SK-N-SH treated with all-trans-retinoic acid at 6 μM for 48 hours (cell line): ENCODE measurements around the gene LRBA.

ENCODE experiments used
- ATAC-seq: fragments of 200-7000 bp; cut with Tn5 transposase; 3 replicates; pipeline ENCODE4 v1.9.1; 2020; ENCODE audit warnings: mild to moderate bottlenecking, moderate library complexity
- ARNTL ChIP-seq: fragments of 450-650 bp; formaldehyde crosslinking; IDR thresholded peaks from 2 replicates; pipeline ENCODE4 v1.5.0; 2020; ENCODE audit warnings: low read depth, mild to moderate bottlenecking, moderate library complexity, borderline replicate concordance
- BACH2 ChIP-seq: fragments of 250-450 bp; sonication (Bioruptor Pico); IDR thresholded peaks from 2 replicates; pipeline ENCODE4 v1.9.0; 2021; ENCODE audit warnings: mild to moderate bottlenecking, borderline replicate concordance
- CSDC2 ChIP-seq: fragments of 250-450 bp; sonication (Bioruptor Pico); IDR thresholded peaks from 2 replicates; pipeline ENCODE4 v1.5.0; 2020; ENCODE audit warnings: mild to moderate bottlenecking, moderate library complexity
- ESRRG ChIP-seq: fragments of 250-450 bp; sonication (Bioruptor Pico); IDR thresholded peaks from 2 replicates; pipeline ENCODE4 v1.6.1; 2021; ENCODE audit warnings: mild to moderate bottlenecking
- GLIS3 ChIP-seq: fragments of 250-450 bp; sonication (Bioruptor Pico); IDR thresholded peaks from 2 replicates; pipeline ENCODE4 v1.5.0; 2020; ENCODE audit warnings: mild to moderate bottlenecking, moderate library complexity
- ISL1 ChIP-seq: fragments of 250-450 bp; sonication (Bioruptor Pico); IDR thresholded peaks from 2 replicates; pipeline ENCODE4 v2.1.2; 2022; ENCODE audit warnings: mild to moderate bottlenecking, moderate library complexity
- PPARA ChIP-seq: fragments of 250-450 bp; sonication (Bioruptor Pico); IDR thresholded peaks from 2 replicates; pipeline ENCODE4 v1.5.0; 2020; ENCODE audit warnings: mild to moderate bottlenecking, borderline replicate concordance
- RARB ChIP-seq: fragments of 250-450 bp; sonication (Bioruptor Pico); IDR thresholded peaks from 2 replicates; pipeline ENCODE4 v1.8.0; 2021; ENCODE audit warnings: mild to moderate bottlenecking, moderate library complexity
- TCF4 ChIP-seq: fragments of 250-450 bp; sonication (Bioruptor Pico); IDR thresholded peaks from 2 replicates; pipeline ENCODE4 v1.8.0; 2021; ENCODE audit warnings: mild to moderate bottlenecking, moderate library complexity, borderline replicate concordance
- ZFP30 ChIP-seq: fragments of 450-650 bp; formaldehyde crosslinking; IDR thresholded peaks from 2 replicates; pipeline ENCODE4 v1.5.0; 2022; ENCODE audit warnings: mild to moderate bottlenecking, moderate library complexity
- ZNF565 ChIP-seq: fragments of 450-650 bp; formaldehyde crosslinking; conservative IDR thresholded peaks from 2 replicates; pipeline ENCODE4 v1.5.0; 2020; ENCODE audit warnings: low read depth, mild to moderate bottlenecking, moderate library complexity
- TF ChIP-seq, protein P1 (sequence below): fragments of 250-450 bp; sonication (Bioruptor Pico); IDR thresholded peaks from 2 replicates; pipeline ENCODE4 v1.5.0; 2020; ENCODE audit warnings: mild to moderate bottlenecking, moderate library complexity
- TF ChIP-seq, protein P2 (sequence below): fragments of 250-450 bp; sonication (Bioruptor Pico); IDR thresholded peaks from 2 replicates; pipeline ENCODE4 v1.5.1; 2020; ENCODE audit warnings: low read depth, mild to moderate bottlenecking, moderate library complexity
- TF ChIP-seq, protein P3 (sequence below): fragments of 250-450 bp; sonication (Bioruptor Pico); IDR thresholded peaks from 2 replicates; pipeline ENCODE4 v1.8.0; 2021; ENCODE audit warnings: low read depth, mild to moderate bottlenecking, moderate library complexity, borderline replicate concordance
- TF ChIP-seq, protein P4 (sequence below): fragments of 250-450 bp; sonication (Bioruptor Pico); IDR thresholded peaks from 2 replicates; pipeline ENCODE4 v1.5.1; 2021; ENCODE audit warnings: mild to moderate bottlenecking, moderate library complexity

The LRBA gene

DNA sequence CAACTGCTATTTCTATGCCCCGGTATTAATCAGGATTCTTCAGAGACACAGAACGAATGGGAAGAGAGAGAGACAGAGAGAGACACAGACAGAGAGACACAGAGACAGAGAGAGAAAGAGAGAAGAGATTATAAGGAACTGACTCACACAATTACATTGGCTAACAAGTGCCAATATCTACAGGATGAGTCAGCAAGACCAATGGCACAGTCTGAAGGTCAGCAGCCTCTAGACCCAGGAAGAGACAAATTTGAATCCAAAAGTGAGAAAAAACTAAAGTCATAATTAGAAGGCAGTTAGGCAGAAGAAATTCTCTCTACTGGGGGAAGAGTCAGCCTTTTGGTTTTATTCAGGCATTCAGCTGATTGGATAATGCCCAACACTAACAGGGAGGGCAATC is 245.8 kb downstream of the LRBA start:
- peak; percentile 86 for ATAC-seq
- TF ChIP-seq ZNF565 (no peak), ZFP30 (CRISPR knock-in tag) (no peak), ESRRG (CRISPR knock-in tag) (no peak), TCF4 (CRISPR knock-in tag) (no peak)
- TF ChIP-seq, protein P1, sequence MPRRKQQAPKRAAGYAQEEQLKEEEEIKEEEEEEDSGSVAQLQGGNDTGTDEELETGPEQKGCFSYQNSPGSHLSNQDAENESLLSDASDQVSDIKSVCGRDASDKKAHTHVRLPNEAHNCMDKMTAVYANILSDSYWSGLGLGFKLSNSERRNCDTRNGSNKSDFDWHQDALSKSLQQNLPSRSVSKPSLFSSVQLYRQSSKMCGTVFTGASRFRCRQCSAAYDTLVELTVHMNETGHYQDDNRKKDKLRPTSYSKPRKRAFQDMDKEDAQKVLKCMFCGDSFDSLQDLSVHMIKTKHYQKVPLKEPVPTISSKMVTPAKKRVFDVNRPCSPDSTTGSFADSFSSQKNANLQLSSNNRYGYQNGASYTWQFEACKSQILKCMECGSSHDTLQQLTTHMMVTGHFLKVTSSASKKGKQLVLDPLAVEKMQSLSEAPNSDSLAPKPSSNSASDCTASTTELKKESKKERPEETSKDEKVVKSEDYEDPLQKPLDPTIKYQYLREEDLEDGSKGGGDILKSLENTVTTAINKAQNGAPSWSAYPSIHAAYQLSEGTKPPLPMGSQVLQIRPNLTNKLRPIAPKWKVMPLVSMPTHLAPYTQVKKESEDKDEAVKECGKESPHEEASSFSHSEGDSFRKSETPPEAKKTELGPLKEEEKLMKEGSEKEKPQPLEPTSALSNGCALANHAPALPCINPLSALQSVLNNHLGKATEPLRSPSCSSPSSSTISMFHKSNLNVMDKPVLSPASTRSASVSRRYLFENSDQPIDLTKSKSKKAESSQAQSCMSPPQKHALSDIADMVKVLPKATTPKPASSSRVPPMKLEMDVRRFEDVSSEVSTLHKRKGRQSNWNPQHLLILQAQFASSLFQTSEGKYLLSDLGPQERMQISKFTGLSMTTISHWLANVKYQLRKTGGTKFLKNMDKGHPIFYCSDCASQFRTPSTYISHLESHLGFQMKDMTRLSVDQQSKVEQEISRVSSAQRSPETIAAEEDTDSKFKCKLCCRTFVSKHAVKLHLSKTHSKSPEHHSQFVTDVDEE (CRISPR knock-in tag): no peak

DNA sequence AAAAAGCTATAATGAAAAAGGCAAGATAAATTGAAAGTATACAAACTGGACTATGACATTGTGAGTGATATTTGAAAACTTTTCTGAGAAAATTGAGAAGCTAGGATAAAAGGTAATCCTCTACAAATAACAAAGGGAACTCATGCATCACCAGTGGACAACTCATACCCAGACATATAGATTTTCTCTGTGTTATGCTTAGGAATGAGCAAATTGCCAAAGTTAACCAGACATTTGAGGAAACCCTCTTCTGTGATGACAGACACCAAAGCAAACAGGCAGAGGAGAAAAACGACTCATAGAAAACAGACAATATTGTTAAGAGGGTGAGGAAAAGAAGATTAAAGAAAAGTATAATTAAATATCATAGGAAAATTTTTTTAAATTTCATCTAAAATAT is 246.6 kb downstream of the LRBA start:
- no peak for ATAC-seq

DNA sequence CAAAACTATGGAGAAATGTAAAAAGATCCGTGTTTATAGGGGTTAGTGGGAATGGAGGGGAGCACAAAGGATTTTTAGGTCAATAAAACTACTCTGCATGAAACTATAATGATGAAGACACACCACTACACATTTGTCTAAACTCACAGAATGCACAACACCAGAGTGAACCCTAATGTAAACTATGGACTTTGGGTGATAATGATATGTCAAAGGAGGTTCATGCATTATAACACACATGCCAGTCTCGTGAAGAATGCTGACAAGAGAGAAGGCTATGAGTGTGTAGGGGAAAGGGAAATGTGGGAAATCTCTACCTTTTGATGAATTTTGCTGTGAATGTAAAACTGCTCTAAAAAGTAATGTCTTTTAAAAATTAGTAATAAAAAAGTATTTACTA is 249.9 kb downstream of the LRBA start:
- no peak for ATAC-seq
- TF ChIP-seq, protein P2, sequence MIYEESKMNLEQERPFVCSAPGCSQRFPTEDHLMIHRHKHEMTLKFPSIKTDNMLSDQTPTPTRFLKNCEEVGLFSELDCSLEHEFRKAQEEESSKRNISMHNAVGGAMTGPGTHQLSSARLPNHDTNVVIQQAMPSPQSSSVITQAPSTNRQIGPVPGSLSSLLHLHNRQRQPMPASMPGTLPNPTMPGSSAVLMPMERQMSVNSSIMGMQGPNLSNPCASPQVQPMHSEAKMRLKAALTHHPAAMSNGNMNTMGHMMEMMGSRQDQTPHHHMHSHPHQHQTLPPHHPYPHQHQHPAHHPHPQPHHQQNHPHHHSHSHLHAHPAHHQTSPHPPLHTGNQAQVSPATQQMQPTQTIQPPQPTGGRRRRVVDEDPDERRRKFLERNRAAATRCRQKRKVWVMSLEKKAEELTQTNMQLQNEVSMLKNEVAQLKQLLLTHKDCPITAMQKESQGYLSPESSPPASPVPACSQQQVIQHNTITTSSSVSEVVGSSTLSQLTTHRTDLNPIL (CRISPR knock-in tag): no peak
- TF ChIP-seq CSDC2 (CRISPR knock-in tag) (no peak), GLIS3 (CRISPR knock-in tag) (no peak), PPARA (CRISPR knock-in tag) (no peak), ARNTL (no peak), BACH2 (CRISPR knock-in tag) (no peak), ZNF565 (no peak), TCF4 (CRISPR knock-in tag) (no peak)
- TF ChIP-seq, protein P3, sequence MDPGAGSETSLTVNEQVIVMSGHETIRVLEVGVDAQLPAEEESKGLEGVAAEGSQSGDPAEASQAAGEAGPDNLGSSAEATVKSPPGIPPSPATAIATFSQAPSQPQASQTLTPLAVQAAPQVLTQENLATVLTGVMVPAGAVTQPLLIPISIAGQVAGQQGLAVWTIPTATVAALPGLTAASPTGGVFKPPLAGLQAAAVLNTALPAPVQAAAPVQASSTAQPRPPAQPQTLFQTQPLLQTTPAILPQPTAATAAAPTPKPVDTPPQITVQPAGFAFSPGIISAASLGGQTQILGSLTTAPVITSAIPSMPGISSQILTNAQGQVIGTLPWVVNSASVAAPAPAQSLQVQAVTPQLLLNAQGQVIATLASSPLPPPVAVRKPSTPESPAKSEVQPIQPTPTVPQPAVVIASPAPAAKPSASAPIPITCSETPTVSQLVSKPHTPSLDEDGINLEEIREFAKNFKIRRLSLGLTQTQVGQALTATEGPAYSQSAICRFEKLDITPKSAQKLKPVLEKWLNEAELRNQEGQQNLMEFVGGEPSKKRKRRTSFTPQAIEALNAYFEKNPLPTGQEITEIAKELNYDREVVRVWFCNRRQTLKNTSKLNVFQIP (CRISPR knock-in tag): no peak

More for the DNA sequence above, 246.6 kb downstream of the LRBA start:
- TF ChIP-seq, protein P4, sequence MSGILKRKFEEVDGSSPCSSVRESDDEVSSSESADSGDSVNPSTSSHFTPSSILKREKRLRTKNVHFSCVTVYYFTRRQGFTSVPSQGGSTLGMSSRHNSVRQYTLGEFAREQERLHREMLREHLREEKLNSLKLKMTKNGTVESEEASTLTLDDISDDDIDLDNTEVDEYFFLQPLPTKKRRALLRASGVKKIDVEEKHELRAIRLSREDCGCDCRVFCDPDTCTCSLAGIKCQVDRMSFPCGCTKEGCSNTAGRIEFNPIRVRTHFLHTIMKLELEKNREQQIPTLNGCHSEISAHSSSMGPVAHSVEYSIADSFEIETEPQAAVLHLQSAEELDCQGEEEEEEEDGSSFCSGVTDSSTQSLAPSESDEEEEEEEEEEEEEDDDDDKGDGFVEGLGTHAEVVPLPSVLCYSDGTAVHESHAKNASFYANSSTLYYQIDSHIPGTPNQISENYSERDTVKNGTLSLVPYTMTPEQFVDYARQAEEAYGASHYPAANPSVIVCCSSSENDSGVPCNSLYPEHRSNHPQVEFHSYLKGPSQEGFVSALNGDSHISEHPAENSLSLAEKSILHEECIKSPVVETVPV (CRISPR knock-in tag): no peak
- TF ChIP-seq, protein P2 (CRISPR knock-in tag): no peak
- TF ChIP-seq RARB (CRISPR knock-in tag): no peak

DNA sequence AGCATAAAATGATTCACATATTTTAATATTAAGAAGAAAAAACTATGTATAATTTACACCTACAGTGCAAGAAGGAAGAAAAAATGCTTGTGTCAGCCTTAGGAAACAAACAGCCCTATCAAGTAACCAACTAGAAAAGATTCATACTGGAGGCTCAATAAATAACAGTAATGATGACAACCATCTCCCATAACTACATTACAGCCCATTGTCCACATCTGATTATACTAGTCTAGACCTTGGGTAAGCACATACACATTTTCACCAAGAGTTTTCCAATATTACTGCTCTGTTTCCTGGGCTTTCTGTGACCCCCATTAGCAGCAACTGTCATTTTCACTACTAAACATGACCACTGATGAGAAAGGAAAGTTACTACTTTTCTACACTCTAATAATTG is 263.4 kb downstream of the LRBA start:
- ATAC-seq: no peak; the same call in 2 of the 3 replicates
- TF ChIP-seq, protein P1 (CRISPR knock-in tag): no peak
- peak; percentile 44; the same call in 1 of the 2 replicates for TF ChIP-seq ISL1 (CRISPR knock-in tag)
